Uterus (tissue), 2 donors: ENCODE measurements around the gene TMPRSS6.

Experiments
- POLR2A ChIP-seq, 2 donors: fragments of 450-650 bp; IDR thresholded peaks; one replicate each; pipeline ENCODE4 v1.6.1; 2016; ENCODE audit warnings: antibody characterized with exemption in 2 of 2, mild to moderate bottlenecking in 1 of 2, moderate library complexity in 1 of 2
- TF ChIP-seq, protein P1 (sequence below), 4 experiments: fragments of 200-600 bp in 2 of 4; fragments of 450-650 bp in 2 of 4; sonication (generic) in 2 of 4; IDR thresholded peaks; one replicate each; pipeline ENCODE4 v1.5.1; 2016 to 2019; ENCODE audit warnings: antibody characterized with exemption in 4 of 4, mild to moderate bottlenecking in 2 of 4, moderate library complexity in 1 of 4

GRCh38 chr22:37043828-37044538 lies 65.5 kb downstream of the TMPRSS6 start:
- TF ChIP-seq, protein P1, sequence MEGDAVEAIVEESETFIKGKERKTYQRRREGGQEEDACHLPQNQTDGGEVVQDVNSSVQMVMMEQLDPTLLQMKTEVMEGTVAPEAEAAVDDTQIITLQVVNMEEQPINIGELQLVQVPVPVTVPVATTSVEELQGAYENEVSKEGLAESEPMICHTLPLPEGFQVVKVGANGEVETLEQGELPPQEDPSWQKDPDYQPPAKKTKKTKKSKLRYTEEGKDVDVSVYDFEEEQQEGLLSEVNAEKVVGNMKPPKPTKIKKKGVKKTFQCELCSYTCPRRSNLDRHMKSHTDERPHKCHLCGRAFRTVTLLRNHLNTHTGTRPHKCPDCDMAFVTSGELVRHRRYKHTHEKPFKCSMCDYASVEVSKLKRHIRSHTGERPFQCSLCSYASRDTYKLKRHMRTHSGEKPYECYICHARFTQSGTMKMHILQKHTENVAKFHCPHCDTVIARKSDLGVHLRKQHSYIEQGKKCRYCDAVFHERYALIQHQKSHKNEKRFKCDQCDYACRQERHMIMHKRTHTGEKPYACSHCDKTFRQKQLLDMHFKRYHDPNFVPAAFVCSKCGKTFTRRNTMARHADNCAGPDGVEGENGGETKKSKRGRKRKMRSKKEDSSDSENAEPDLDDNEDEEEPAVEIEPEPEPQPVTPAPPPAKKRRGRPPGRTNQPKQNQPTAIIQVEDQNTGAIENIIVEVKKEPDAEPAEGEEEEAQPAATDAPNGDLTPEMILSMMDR (IDR thresholded peaks at IDR 0.05), result peak; percentile 11 to 51 (median 28)
- TF ChIP-seq POLR2A (IDR thresholded peaks at IDR 0.05), result no peak
